Loucy (cell line): ENCODE results near the gene CACNA1C.

Experiments used
- EZH2phosphoT487 ChIP-seq: fragments of 200-600 bp; IDR thresholded peaks from 2 replicates; pipeline ENCODE4 v1.6.1; 2018; ENCODE audit warnings: antibody characterized with exemption, mild to moderate bottlenecking, moderate library complexity, borderline replicate concordance
- TF ChIP-seq, protein P1 (sequence below): fragments of 200-600 bp; sonication (generic); conservative IDR thresholded peaks from 2 replicates; pipeline ENCODE4 v1.5.1; 2014; ENCODE audit warnings: mild to moderate bottlenecking, antibody characterized with exemption, low read length

- TF ChIP-seq, protein P1, sequence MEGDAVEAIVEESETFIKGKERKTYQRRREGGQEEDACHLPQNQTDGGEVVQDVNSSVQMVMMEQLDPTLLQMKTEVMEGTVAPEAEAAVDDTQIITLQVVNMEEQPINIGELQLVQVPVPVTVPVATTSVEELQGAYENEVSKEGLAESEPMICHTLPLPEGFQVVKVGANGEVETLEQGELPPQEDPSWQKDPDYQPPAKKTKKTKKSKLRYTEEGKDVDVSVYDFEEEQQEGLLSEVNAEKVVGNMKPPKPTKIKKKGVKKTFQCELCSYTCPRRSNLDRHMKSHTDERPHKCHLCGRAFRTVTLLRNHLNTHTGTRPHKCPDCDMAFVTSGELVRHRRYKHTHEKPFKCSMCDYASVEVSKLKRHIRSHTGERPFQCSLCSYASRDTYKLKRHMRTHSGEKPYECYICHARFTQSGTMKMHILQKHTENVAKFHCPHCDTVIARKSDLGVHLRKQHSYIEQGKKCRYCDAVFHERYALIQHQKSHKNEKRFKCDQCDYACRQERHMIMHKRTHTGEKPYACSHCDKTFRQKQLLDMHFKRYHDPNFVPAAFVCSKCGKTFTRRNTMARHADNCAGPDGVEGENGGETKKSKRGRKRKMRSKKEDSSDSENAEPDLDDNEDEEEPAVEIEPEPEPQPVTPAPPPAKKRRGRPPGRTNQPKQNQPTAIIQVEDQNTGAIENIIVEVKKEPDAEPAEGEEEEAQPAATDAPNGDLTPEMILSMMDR = no peak
- no peak for TF ChIP-seq EZH2phosphoT487
Measured at GRCh38 chr12:2495417-2496112, 442.8 kb downstream of the CACNA1C start.
